ENCODE results near the gene EPC1.
"Not testable (repeated sequence)": the region's sequence is repeated elsewhere in the genome, so short reads cannot be mapped to it uniquely, and the experiment has no call there.

EPC1 gene

DNA sequence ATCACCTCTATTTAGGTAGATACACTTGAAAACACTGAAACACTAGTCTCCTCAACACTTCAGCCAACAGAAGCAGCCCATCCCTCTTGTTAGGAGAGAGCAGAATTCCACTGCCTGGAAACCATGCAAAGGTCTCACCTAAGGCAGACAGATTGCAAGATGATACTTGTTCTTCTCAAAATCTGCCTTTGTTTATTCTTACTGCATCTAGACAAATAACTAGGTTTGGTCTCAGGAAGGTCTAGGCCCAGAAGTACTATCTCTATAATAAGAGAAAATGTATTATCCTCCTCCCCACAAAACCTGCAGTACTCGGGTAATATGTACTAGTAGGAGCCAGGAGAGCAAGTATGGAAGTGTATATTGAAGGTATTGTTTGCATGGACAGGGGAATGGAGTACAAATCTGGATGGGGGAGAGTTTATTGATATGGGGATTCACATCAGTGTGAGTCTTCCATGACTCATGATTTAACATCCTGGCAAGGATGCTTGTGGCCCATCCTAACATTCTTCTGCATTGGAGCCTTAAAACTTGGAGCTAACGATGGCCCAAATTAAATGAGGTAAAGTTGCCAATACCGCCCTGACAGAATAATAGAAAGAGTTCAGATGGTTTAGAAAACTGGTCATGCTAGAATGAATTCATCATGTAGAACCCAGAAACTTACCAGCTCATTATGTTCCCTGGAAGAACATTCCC, 109.2 kb downstream of the EPC1 start:
- DNase-seq (ENCODE audit: low read depth): peak; percentile 23
- TF ChIP-seq, protein P1, sequence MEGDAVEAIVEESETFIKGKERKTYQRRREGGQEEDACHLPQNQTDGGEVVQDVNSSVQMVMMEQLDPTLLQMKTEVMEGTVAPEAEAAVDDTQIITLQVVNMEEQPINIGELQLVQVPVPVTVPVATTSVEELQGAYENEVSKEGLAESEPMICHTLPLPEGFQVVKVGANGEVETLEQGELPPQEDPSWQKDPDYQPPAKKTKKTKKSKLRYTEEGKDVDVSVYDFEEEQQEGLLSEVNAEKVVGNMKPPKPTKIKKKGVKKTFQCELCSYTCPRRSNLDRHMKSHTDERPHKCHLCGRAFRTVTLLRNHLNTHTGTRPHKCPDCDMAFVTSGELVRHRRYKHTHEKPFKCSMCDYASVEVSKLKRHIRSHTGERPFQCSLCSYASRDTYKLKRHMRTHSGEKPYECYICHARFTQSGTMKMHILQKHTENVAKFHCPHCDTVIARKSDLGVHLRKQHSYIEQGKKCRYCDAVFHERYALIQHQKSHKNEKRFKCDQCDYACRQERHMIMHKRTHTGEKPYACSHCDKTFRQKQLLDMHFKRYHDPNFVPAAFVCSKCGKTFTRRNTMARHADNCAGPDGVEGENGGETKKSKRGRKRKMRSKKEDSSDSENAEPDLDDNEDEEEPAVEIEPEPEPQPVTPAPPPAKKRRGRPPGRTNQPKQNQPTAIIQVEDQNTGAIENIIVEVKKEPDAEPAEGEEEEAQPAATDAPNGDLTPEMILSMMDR (IDR thresholded peaks at IDR 0.05; ENCODE audit: low read length, missing control alignments): no peak

DNA sequence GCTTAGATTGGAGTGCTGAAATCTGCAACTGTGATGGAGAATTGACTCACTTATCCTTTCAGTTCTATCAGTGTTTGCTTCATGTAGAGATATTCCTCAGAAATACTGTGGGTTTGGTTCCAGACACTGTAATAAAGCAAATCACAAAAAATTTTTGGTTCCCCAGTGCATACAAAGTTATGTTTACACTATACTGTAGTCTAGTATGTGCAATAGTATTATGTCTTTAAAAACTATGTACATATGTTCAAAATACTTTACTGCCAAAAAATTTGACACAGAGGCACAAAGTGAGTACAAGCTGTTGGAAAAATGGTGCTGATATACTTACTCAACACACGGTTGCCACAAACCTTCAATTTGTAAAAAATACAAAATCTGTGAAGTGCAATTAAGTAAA, 112.5 kb downstream of the EPC1 start:
- TF ChIP-seq, protein P1 (IDR thresholded peaks at IDR 0.05; ENCODE audit: low read length, missing control alignments): no peak
- no peak for DNase-seq (ENCODE audit: low read depth)
- no peak overlapping the region for H3K4me3 ChIP-seq (replicated peaks; ENCODE audit: low read depth, low read length)

More for the DNA sequence above, 109.2 kb downstream of the EPC1 start:
- H3K4me3 ChIP-seq (replicated peaks; ENCODE audit: low read depth, low read length): no peak overlapping the region

DNA sequence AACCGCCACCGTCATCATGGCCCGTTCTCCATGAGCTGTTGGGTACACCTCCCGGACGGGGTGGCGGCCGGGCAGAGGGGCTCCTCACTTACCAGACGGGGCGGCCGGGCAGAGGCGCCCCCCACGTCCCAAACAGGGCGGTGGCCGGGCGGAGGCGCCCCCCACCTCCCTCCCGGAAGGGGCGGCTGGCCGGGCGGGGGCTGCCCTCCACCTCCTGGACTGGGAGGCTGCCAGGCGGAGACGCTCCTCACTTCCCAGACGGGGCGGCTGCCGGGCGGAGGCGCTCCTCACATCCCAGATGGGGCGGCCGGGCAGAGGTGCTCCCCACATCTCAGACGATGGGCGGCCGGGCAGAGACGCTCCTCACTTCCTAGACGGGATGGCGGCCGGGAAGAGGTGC, 113.6 kb downstream of the EPC1 start:
- not testable (repeated sequence) for DNase-seq (ENCODE audit: low read depth); H3K4me3 ChIP-seq (replicated peaks; ENCODE audit: low read depth, low read length)

DNA sequence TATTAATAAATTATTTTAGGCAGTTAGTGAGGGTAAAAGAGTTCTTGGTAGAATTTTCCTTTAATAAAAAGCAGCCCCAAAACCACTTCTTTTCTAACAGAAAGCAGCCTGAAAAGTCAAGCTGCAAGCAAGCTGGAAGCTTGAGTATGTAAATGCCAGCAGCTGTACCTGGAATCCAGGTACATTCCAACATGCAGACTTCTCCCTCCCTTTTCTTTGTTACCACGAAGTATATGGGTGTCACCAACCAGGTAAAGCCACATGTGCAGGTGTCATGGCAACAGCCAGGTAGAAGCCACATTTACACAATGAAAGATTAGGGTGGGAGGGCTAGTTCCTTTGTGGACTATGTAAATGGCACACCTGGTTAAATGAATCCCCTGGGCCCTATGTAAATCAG, 114.6 kb downstream of the EPC1 start:
- TF ChIP-seq, protein P1 (IDR thresholded peaks at IDR 0.05; ENCODE audit: low read length, missing control alignments): no peak
- no peak for DNase-seq (ENCODE audit: low read depth)
- no peak overlapping the region for H3K4me3 ChIP-seq (replicated peaks; ENCODE audit: low read depth, low read length)

DNA sequence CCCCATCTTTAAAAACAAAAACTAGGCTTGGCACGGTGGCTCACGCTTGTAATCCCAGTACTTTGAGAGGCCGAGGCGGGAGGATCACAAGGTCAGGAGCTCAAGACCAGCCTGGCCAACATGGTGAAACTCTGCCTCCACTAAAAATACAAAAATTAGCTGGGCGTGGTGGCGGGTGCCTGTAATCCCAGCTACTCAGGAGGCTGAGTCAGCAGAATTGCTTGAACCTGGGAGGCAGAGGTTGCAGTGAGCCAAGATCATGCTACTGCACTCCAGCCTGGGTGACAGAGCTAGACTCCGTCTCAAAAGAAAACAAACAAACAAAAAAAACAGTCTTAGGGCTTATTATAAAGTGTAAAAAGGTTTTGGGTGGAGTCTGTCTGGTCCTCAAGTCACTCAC, 117.2 kb downstream of the EPC1 start:
- not testable (repeated sequence) for H3K4me3 ChIP-seq (replicated peaks; ENCODE audit: low read depth, low read length); DNase-seq (ENCODE audit: low read depth)

DNA sequence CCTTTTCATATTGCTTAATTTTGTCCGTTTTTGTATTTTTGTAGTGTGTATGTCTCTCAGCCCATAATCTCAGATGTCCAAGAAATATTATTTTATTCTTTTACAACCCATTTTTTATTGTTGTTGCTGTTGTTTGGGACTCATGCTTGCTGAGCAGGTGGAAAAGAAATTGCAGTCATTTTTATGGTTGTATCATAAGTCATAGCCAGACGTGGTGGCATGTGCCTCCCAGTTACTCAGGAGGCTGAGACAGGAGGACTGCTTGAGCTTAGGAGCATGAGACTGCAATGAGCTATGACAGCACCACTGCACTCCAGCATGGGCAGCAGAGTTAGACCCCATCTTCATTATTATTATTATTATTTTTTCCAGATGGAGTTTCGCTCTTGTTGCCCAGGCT, 117.8 kb downstream of the EPC1 start:
- no peak for DNase-seq (ENCODE audit: low read depth)
- no peak overlapping the region for H3K4me3 ChIP-seq (replicated peaks; ENCODE audit: low read depth, low read length)
- TF ChIP-seq, protein P1 (IDR thresholded peaks at IDR 0.05; ENCODE audit: low read length, missing control alignments): no peak

DNA sequence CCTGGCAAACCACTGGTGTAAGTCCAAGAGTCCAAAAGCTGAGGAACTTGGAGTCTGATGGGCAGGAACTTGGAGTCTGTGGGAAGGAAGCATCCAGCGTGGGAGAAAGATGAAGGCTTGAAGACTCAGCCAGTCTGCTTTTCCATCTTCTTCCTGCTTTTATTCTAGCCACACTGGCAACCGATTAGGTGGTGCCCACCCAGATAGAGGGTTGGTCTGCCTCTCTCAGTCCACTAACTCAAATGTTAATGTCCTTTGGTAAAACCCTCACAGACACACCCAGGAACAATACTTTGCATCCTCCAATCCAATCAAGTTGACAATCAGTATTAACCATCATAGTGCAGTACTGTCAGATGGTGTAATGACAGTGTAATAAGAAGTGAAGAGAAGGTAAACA, 119.2 kb downstream of the EPC1 start:
- no peak overlapping the region for H3K4me3 ChIP-seq (replicated peaks; ENCODE audit: low read depth, low read length)
- no peak for DNase-seq (ENCODE audit: low read depth)
- TF ChIP-seq, protein P1 (IDR thresholded peaks at IDR 0.05; ENCODE audit: low read length, missing control alignments): no peak

DNA sequence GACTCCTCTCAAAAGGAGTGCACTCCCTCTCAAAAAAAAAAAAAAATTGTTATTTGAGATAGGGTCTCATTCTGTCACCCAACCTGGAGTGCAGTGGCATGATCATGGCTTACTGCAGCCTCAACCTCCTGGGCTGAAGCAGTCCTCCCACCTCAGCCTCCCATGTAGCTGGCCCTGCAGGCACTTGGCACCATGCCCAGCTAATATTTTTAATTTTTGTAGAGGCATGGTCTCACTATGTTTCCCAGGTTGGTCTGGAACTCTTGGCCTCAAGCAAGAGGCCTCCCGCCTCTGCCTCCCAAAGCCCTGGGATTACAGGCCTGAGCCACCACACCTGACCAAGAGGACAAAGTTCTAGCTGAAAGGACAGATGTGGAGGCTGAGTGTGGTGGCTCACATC, 120.3 kb downstream of the EPC1 start:
- TF ChIP-seq, protein P1 (IDR thresholded peaks at IDR 0.05; ENCODE audit: low read length, missing control alignments): no peak
- DNase-seq (ENCODE audit: low read depth): no peak
- H3K4me3 ChIP-seq (replicated peaks; ENCODE audit: low read depth, low read length): no peak overlapping the region
